Aortic smooth muscle cell (primary cell): ENCODE results near the gene MRTFA. TPM values are rescaled to one million over a fixed set of nuclear protein-coding genes. Genes with fewer than 3 reads are reported as not detected.

Experiments used
- total RNA-seq: library from RNA; depleted of rRNA; stranded (reverse); fragments of >200 nt; gene quantifications from 2 replicates; pipeline ENCODE4 v1.2.3, GENCODE V29; 2014

The MRTFA gene
- 17.4 and 19.5 TPM in 2 replicates for total RNA-seq

DNA sequence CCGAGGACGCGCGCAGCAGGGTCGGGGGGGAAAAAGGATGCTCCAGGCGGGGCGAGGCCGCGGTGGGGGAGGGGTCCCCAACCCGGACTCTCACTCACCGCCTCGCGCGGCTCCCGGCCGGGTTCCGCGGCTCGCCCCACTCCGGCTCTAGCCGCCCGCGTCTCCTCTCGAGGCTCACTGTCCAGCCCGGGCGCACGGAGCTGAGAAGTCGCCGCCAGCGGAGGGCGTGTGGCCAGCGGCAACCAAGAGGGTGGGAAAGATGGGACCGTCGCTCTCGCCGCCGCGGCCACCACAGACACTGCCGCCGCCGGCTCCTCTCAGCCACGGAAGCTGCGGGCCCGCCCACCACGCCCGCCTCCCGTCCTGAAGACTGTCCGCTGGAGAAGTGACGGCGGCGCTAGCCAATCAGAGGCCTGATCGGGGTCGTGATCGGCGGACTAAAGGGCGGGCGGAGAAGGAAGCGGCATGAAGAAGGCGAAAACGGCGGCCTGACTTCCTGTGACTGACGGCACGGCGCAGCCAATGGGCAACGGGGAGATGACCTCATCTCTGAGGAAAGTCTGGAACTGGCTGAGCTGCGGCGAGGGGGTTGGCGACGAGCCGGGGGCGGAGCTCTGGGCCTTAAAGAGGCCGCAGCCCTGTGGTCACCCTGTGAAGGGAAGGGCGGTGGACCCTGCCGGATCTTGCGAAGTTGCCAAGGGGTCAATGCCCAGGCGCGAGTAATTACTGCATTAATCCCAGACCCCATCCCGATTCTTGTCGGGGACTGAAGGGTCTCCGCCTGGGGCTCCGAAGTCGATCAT is at the start of gene MRTFA:
Gene MRTFA (minus strand): TSS at position 340 of the 803 bp plus-strand sequence.

GRCh38 chr22:40679249-40679963 is 42.9 kb upstream of the MRTFA start, which contains the start of gene MCHR1:
Gene MCHR1 (plus strand): TSS chr22:40679484. CDS start chr22:40679653, 169 bp downstream.

Other genes with a start within 250 kb of the MRTFA start
- 0.13 and 0.25 TPM in 2 replicates for gene MCHR1, start 42.8 kb upstream of the MRTFA start, total RNA-seq
- 12.3 and 12.4 TPM in 2 replicates for gene SLC25A17, start 182.6 kb upstream of the MRTFA start, total RNA-seq
- gene ST13, start 219.9 kb upstream of the MRTFA start, total RNA-seq: 272 and 330 TPM in 2 replicates
- gene XPNPEP3, start 220.4 kb upstream of the MRTFA start, total RNA-seq: 5.8 and 10.2 TPM in 2 replicates
- not detected in 2 replicates for gene DNAJB7, start 225.4 kb upstream of the MRTFA start, total RNA-seq